B cell (primary cell): Measurements from ENCODE around the gene RRBP1. TPM values are rescaled to one million over a fixed set of nuclear protein-coding genes. Genes with fewer than 3 reads are reported as not detected.

Source experiments
- ATAC-seq: fragments of 200-7000 bp; cut with Tn5 transposase; one replicate; pipeline ENCODE4 v1.10.0; 2021; ENCODE audit warnings: low read depth, mild to moderate bottlenecking, moderate number of reproducible peaks, moderate library complexity
- CTCF ChIA-PET: fragments of 350-600 bp; sonication (Branson Sonifier 250); formaldehyde crosslinking; loops from one replicate; lab custom pipeline; 2021; ENCODE audit warnings: antibody characterized with exemption, inconsistent platforms; lab: Charles Lee
- POLR2A ChIA-PET: fragments of 350-600 bp; sonication (Branson Sonifier 250); formaldehyde crosslinking; loops from one replicate; lab custom pipeline; 2021; ENCODE audit warnings: antibody characterized with exemption; lab: Charles Lee
- DNase-seq: peaks from one replicate; pipeline ENCODE4 v3.0.0; 2013
- H2AFZ ChIP-seq: 2 replicates; pipeline ENCODE4 v1.6.1; 2012; ENCODE audit warnings: mild to moderate bottlenecking, low read depth, low read length; ENCODE audit not compliant: insufficient read depth, poor library complexity, severe bottlenecking
- H3K27ac ChIP-seq, 2 donors: 1 replicate in 1 of 2; 2 replicates in 1 of 2; pipeline ENCODE4 v1.5.1; 2012 to 2013; ENCODE audit warnings: low read length in 2 of 2, mild to moderate bottlenecking in 2 of 2, moderate library complexity in 1 of 2
- H3K27me3 ChIP-seq, 4 experiments: fragments of 200-600 bp in 1 of 4; sonication (generic) in 1 of 4; replicated peaks in 1 of 4; 1 replicate in 2 of 4; 2 replicates in 2 of 4; pipeline versions ENCODE4 v1.6.1 to v1.7.0; 2013 to 2016; ENCODE audit warnings: low read length in 3 of 4, mild to moderate bottlenecking in 2 of 4, mixed read lengths in 1 of 4, moderate library complexity in 1 of 4; ENCODE audit not compliant: insufficient read depth in 4 of 4, control insufficient read depth in 3 of 4; ENCODE audit errors: control extremely low read depth in 1 of 4
- H3K36me3 ChIP-seq, 2 experiments: replicated peaks in 1 of 2; 1 replicate in 1 of 2; 2 replicates in 1 of 2; pipeline versions ENCODE4 v1.6.1 to v1.7.1; 2013; ENCODE audit warnings: low read length in 1 of 2; ENCODE audit not compliant: insufficient read depth in 2 of 2, control insufficient read depth in 1 of 2; ENCODE audit errors: control extremely low read depth in 1 of 2, extremely low read depth in 1 of 2
- H3K4me1 ChIP-seq, 2 donors: fragments of 200-600 bp in 1 of 2; sonication (generic) in 1 of 2; 1 replicate in 1 of 2; 2 replicates in 1 of 2; pipeline versions ENCODE4 v1.5.1 to v1.6.1; 2013 to 2017; ENCODE audit warnings: low read length in 2 of 2; ENCODE audit not compliant: control insufficient read depth in 2 of 2, insufficient read depth in 2 of 2
- H3K4me2 ChIP-seq: replicated peaks from 2 replicates; pipeline ENCODE3; 2012; ENCODE audit warnings: mild to moderate bottlenecking, low read depth, low read length; ENCODE audit not compliant: poor library complexity, severe bottlenecking
- H3K4me3 ChIP-seq, 5 experiments: fragments of 200-600 bp in 1 of 5; sonication (generic) in 1 of 5; 1 replicate in 3 of 5; 2 replicates in 2 of 5; pipeline versions ENCODE4 v1.5.1 to v1.7.0; 2011 to 2016; ENCODE audit warnings: low read length in 4 of 5, mild to moderate bottlenecking in 4 of 5, low read depth in 2 of 5, control low read depth in 1 of 5, moderate library complexity in 1 of 5; ENCODE audit not compliant: insufficient read depth in 1 of 5; ENCODE audit errors: control extremely low read depth in 1 of 5, extremely low read depth in 1 of 5
- H3K79me2 ChIP-seq: fragments of 200-600 bp; sonication (generic); one replicate; pipeline ENCODE4 v1.6.0; 2016; ENCODE audit warnings: low read length; ENCODE audit not compliant: control insufficient read depth, insufficient read depth
- H3K9ac ChIP-seq: fragments of 200-600 bp; sonication (generic); 2 replicates; pipeline ENCODE4 v1.6.1; 2017; ENCODE audit warnings: mild to moderate bottlenecking, low read length, moderate library complexity
- H3K9me3 ChIP-seq, 3 donors: one replicate each; pipeline versions ENCODE4 v1.6.1 to v1.7.1; 2013; ENCODE audit warnings: low read length in 2 of 3; ENCODE audit not compliant: control insufficient read depth in 2 of 3, insufficient read depth in 1 of 3; ENCODE audit errors: control extremely low read depth in 1 of 3
- H4K20me1 ChIP-seq: 2 replicates; pipeline ENCODE4 v1.6.0; 2012; ENCODE audit warnings: mild to moderate bottlenecking, low read length; ENCODE audit not compliant: insufficient read depth, control insufficient read depth, poor library complexity, severe bottlenecking
- H3K27ac Mint-ChIP-seq: one replicate; pipeline ENCODE4 v1.8.0; 2021; ENCODE audit warnings: mixed read lengths
- H3K27me3 Mint-ChIP-seq: one replicate; pipeline ENCODE4 v1.8.0; 2021; ENCODE audit warnings: mixed read lengths
- H3K4me1 Mint-ChIP-seq: one replicate; pipeline ENCODE4 v1.8.0; 2021; ENCODE audit warnings: mixed read lengths
- H3K4me3 Mint-ChIP-seq: one replicate; pipeline ENCODE4 v1.8.0; 2021; ENCODE audit warnings: mixed read lengths
- H3K9me3 Mint-ChIP-seq: one replicate; pipeline ENCODE4 v1.8.0; 2022; ENCODE audit warnings: mixed read lengths; ENCODE audit not compliant: insufficient read depth
- CTCF ChIP-seq: fragments of 200-600 bp; IDR thresholded peaks from one replicate; pipeline ENCODE4 v1.8.0; 2022; ENCODE audit warnings: antibody characterized with exemption, mild to moderate bottlenecking
- EZH2 ChIP-seq: IDR thresholded peaks from 2 replicates; pipeline ENCODE4 v1.6.1; 2012; ENCODE audit warnings: borderline replicate concordance, low read depth, mild to moderate bottlenecking, moderate library complexity, low read length; ENCODE audit not compliant: insufficient read depth, poor library complexity, severe bottlenecking
- WGBS: methylation state at CpG from one replicate; pipeline ENCODE4 v1.1.5; 2013; ENCODE audit warnings: missing lambda C conversion rate; ENCODE audit not compliant: insufficient coverage; 5-methylcytosine and 5-hydroxymethylcytosine counted together
- intact Hi-C: fragments of 100-400 bp; cut with micrococcal nuclease; formaldehyde crosslinking; loops from one replicate; pipeline ENCODE4 v1.10.0; 2022
- polyA plus RNA-seq: library from polyadenylated mRNA; depleted of rRNA; stranded (reverse); fragments of >200 nt; gene quantifications from 2 replicates; pipeline ENCODE4 v1.2.3, GENCODE V29; 2012
- total RNA-seq, 2 donors: library from RNA; stranded (reverse); fragments of 120-200 nt in 1 of 2; gene quantifications; 1 replicate in 1 of 2; 2 replicates in 1 of 2; pipeline versions ENCODE4 v1.2.3 to v1.2.4, GENCODE V29; 2013 to 2022

RRBP1 gene
- total and polyA plus RNA-seq, 2 donors (not counting 1 experiment from before 2014, with no cell fraction given): 10.9 to 27.5 TPM

DNA sequence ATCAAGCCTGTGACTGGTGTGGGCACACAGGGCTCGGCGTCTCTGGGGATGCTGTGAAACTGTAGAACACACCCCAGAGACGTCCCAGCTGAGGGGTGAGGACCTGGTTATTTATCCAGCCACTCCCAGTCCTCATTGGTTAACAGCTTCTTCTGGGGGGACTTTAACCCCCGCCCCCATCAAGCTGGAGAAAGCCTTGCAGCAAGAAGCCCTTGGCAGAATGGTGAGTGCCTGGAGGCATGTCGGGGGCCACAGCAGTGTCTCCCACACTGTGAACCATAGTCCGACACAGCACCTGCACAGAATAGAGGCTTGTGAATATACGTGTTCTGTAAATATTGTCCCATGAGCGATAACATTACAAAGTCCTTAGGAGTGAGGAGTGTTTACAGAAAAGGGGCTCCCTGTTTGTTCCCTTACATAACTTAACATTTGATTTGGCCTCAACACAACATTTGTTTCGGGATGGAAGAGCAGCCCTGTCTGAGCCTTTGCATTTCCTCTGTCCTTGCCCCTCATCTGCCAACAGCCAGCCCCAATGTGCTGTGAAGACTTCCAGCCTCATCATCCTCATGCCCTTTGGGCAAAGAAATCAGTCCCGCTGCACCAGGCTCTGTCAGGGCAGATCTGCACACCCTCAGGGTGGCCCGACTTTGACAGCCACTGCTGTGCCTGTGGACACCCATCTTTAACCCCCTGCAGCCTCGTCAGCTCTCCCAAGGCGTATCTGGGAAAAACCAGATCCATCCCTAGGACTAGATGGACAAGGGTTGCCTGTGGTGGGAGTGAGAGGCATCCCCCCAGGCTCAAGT lies 2.2 kb upstream of the RRBP1 start:
- Mint-ChIP-seq H3K27ac (no peak overlapping the region), H3K4me3 (no peak overlapping the region), H3K9me3 (no peaks in the 10 kb centered on the region), H3K27me3 (peaks cover 36% of the 10 kb centered on the region), H3K4me1 (peaks cover 20% of the 10 kb centered on the region)
- Histone ChIP-seq H3K9me3 (peaks cover 0 to 3% (median 1%) of the 10 kb centered on the region in 3 donors), H3K4me2 (no peak overlapping the region), H3K27ac (no peak overlapping the region), H3K4me1 (peaks cover 15 to 18% of the 10 kb centered on the region in 2 donors), H3K27me3 (peaks cover 0 to 11% (median 4%) of the 10 kb centered on the region in 4 experiments), H2AFZ (no peak overlapping the region), H3K9ac (no peak overlapping the region), H4K20me1 (no peaks in the 10 kb centered on the region), H3K36me3 (no peaks in the 10 kb centered on the region), H3K4me3 (no peak overlapping the region), H3K79me2 (peaks cover 8% of the 10 kb centered on the region)
- ATAC-seq: no peak
- intact Hi-C loops: loop anchor here (5.0 to 10.0 kb wide), 4 partner anchors 149 to 1111 kb away; partner anchors contain the start of genes BFSP1 and SMIM26
- ChIA-PET CTCF (interaction anchor here (0.6 to 6.4 kb wide), 7 partner anchors 7 to 333 kb away, joined by 3 to 159 read pairs (median 5); no protein-coding TSS in a partner anchor), POLR2A (no interaction called here)
- 89% methylated on average over 11 of the region's 13 CpGs for WGBS
- DNase-seq: peak; percentile 14
- TF ChIP-seq EZH2 (no peak), CTCF (no peak)
